ENCODE results near the gene FGFR3.

- TF ChIP-seq POLR2AphosphoS5 (IDR thresholded peaks at IDR 0.05) (no peak), CTCF (IDR thresholded peaks at IDR 0.05) (no peak), POLR2A (IDR thresholded peaks at IDR 0.05) (no peak), EP300 (IDR thresholded peaks at IDR 0.05) (no peak)
These were observed 29.8 kb downstream of the FGFR3 start for GRCh38 chr4:1822568-1823544.
